RWPE2 (cell line): ENCODE results near the gene HOTAIR.

Experiments used
- ATAC-seq: fragments of 200-7000 bp; cut with Tn5 transposase; 3 replicates; pipeline ENCODE4 v1.9.1; 2021; ENCODE audit warnings: low read depth
- DNase-seq: peaks from one replicate; pipeline ENCODE4 v3.0.0-alpha.2; 2020; ENCODE audit warnings: low spot score
- H3K27ac ChIP-seq: fragments of 450-650 bp; 2 replicates; pipeline ENCODE4 v1.5.1; 2017; ENCODE audit warnings: mild to moderate bottlenecking; ENCODE audit not compliant: poor library complexity, severe bottlenecking
- H3K27me3 ChIP-seq: fragments of 250-450 bp; sonication (Bioruptor Pico); 2 replicates; pipeline ENCODE4 v1.5.1; 2021; ENCODE audit warnings: mild to moderate bottlenecking, moderate library complexity; ENCODE audit not compliant: insufficient read depth, poor library complexity, severe bottlenecking
- H3K36me3 ChIP-seq: fragments of 250-450 bp; sonication (Bioruptor Pico); 2 replicates; pipeline ENCODE4 v1.5.1; 2020; ENCODE audit warnings: low read depth, mild to moderate bottlenecking, moderate library complexity
- H3K4me1 ChIP-seq: fragments of 250-450 bp; sonication (Bioruptor Pico); 2 replicates; pipeline ENCODE4 v1.5.1; 2021; ENCODE audit warnings: mild to moderate bottlenecking, moderate library complexity; ENCODE audit not compliant: insufficient read depth, poor library complexity, severe bottlenecking
- H3K4me3 ChIP-seq: fragments of 250-450 bp; sonication (Bioruptor Pico); 2 replicates; pipeline ENCODE4 v1.5.1; 2021; ENCODE audit warnings: mild to moderate bottlenecking, moderate library complexity; ENCODE audit not compliant: severe bottlenecking
- H3K9me3 ChIP-seq: fragments of 250-450 bp; sonication (Bioruptor Pico); 2 replicates; pipeline ENCODE4 v1.5.1; 2021; ENCODE audit warnings: mild to moderate bottlenecking, moderate library complexity; ENCODE audit not compliant: severe bottlenecking
- CTCF ChIP-seq: fragments of 450-650 bp; IDR thresholded peaks from one replicate; pipeline ENCODE4 v1.5.1; 2017; ENCODE audit warnings: mild to moderate bottlenecking, moderate library complexity; ENCODE audit not compliant: poor library complexity, severe bottlenecking

Gene HOTAIR

DNA sequence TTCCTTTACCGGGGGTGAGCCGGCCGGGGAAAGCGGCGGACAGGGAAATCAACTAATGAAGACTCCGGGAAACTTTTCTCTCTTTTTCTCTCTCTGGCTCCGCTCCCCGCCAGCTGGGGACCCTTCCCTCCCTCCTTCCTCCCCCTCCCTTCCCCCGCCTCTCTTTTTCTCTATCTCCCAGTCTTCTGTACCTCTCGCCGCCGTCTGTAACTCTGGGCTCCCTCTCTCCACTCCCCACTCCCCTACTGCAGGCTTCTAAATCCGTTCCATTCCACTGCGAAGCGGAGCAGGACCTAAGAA, 8.7 kb downstream of the HOTAIR start:
- no peak for ATAC-seq
- no peak overlapping the region for H3K4me3 ChIP-seq
- no peaks in the 10 kb centered on the region for H3K9me3 ChIP-seq
- no peak overlapping the region for H3K27ac ChIP-seq
- no peaks in the 10 kb centered on the region for H3K4me1 ChIP-seq
- DNase-seq = no peak
- H3K36me3 ChIP-seq = no peaks in the 10 kb centered on the region
- no peak for TF ChIP-seq CTCF
- H3K27me3 ChIP-seq = peaks cover 100% of the 10 kb centered on the region

DNA sequence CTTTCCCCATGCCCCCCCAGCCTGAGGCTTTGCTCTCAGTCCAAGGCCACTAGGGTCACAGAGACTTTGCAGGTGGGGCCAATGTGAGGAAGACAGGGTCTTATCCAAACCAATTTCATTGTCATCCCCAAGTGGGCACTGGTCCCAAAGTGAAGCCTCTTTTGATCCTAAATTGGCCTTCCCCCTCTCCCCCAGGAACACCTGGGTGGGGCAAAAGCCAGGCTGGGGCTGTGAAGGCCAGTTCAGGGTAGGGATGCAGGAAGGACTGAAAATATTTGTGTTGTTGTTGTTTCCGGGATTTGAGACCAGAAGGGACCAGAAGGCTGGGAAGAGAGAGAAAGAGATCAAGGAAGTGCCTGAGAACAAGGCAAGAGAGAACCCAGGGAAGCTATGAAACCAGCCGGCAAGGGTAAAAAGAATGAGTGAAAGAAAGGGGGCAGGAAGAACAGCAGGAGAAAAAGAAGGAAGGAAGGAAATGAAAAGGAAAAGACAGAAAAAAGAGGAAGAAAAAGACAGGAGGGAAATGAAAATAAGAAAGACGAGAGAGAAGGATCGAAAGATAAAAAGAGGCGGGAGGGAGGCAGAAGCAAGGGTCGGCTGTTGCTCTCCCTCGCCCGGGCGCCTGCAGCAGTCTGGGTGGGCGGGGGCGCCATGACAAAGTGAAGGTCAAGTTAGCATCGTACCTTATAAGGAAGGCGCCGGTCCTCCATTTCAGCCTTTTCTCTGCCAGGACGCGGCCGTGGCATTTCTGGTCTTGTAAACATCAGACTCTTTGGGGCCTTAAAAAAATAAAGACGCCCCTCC, 9.3 kb downstream of the HOTAIR start:
- no peak for TF ChIP-seq CTCF
- Histone ChIP-seq H3K36me3 (no peaks in the 10 kb centered on the region), H3K27ac (no peak overlapping the region), H3K4me1 (no peaks in the 10 kb centered on the region), H3K4me3 (no peak overlapping the region), H3K27me3 (peaks cover 100% of the 10 kb centered on the region), H3K9me3 (no peaks in the 10 kb centered on the region)
- peak; percentile 47 for DNase-seq
- no peak for ATAC-seq

DNA sequence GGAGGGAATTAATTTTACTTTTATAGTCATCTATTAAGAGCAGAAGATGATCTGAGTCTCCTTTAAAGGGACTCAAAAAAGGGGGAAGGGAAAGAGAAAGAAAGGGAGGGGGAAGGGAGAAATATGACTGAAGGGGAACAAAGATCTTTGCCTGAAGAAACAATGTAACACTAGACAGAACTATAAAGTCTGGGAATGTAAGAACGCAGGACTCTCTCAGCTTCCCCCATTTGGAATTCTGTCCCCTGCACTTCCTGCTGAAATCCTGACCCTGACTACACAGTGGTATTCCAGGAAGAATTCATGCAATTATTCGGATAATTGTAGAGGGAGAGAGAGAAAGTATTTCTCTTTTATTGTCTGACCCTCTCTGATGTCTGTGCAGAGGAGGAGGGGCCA, 10.4 kb downstream of the HOTAIR start:
- TF ChIP-seq CTCF = no peak
- no peak overlapping the region for H3K4me3 ChIP-seq
- no peak for ATAC-seq
- no peaks in the 10 kb centered on the region for H3K4me1 ChIP-seq
- H3K9me3 ChIP-seq = no peaks in the 10 kb centered on the region
- DNase-seq = no peak
- H3K27ac ChIP-seq = no peak overlapping the region
- H3K36me3 ChIP-seq = no peaks in the 10 kb centered on the region
- peaks cover 100% of the 10 kb centered on the region for H3K27me3 ChIP-seq

- no peak for ATAC-seq
Measured at GRCh38 chr12:53963434-53964314, 11.1 kb downstream of the HOTAIR start.

More at GRCh38 chr12:53963434-53964314, 11.1 kb downstream of the HOTAIR start:
- Histone ChIP-seq H3K4me1 (no peaks in the 10 kb centered on the region), H3K27ac (no peak overlapping the region), H3K36me3 (no peaks in the 10 kb centered on the region), H3K27me3 (peaks cover 100% of the 10 kb centered on the region), H3K9me3 (no peaks in the 10 kb centered on the region), H3K4me3 (no peak overlapping the region)
- no peak for TF ChIP-seq CTCF
- no peak for DNase-seq
